Measurements from ENCODE around the gene BCAS3.

GRCh38 chr17:61265397-61265796 lies 587.7 kb downstream of the BCAS3 start:
- no peak for TF ChIP-seq CTCF (IDR thresholded peaks at IDR 0.05)
- TF ChIP-seq POLR2A (IDR thresholded peaks at IDR 0.05): no peak
- TF ChIP-seq EP300 (IDR thresholded peaks at IDR 0.05; ENCODE audit: low read depth): no peak
- no peak for TF ChIP-seq POLR2AphosphoS5 (IDR thresholded peaks at IDR 0.05)

All from transverse colon (tissue), 4 donors.